T-cell (primary cell): Measurements from ENCODE around the gene DHRSX. TPM values are rescaled to one million over a fixed set of nuclear protein-coding genes. Genes with fewer than 3 reads are reported as not detected.
"Not testable (repeated sequence)": the region's sequence is repeated elsewhere in the genome, so short reads cannot be mapped to it uniquely, and the experiment has no call there.

Experiments
- ATAC-seq, 4 experiments: fragments of 200-7000 bp in 3 of 4; fragments of 150-1000 bp in 1 of 4; cut with Tn5 transposase; replicated peaks in 1 of 4; 1 replicate in 3 of 4; 2 replicates in 1 of 4; pipeline ENCODE4 v1.10.0; 2021; ENCODE audit warnings: moderate library complexity in 3 of 4, mild to moderate bottlenecking in 2 of 4, moderate number of reproducible peaks in 1 of 4
- CTCF ChIA-PET, 2 donors: fragments of 300-600 bp; sonication (Branson Sonifier 250); formaldehyde crosslinking; loops; one replicate each; lab custom pipeline; 2022; ENCODE audit warnings: antibody characterized with exemption in 2 of 2; lab: Charles Lee
- POLR2A ChIA-PET, 2 donors: fragments of 300-600 bp; sonication (Branson Sonifier 250); formaldehyde crosslinking; loops; one replicate each; lab custom pipeline; 2022; ENCODE audit warnings: antibody characterized with exemption in 2 of 2; lab: Charles Lee
- DNase-seq, 35 experiments: peaks; one replicate each; pipeline versions ENCODE4 v3.0.0 to v3.0.0-alpha.2; 2013 to 2023
- H3K27ac ChIP-seq: one replicate; pipeline ENCODE4 v1.5.1; 2013; ENCODE audit warnings: low read length
- H3K27me3 ChIP-seq, 2 experiments: replicated peaks in 1 of 2; 1 replicate in 1 of 2; 2 replicates in 1 of 2; pipeline versions ENCODE4 v1.6.1 to v1.7.0; 2013; ENCODE audit warnings: low read length in 1 of 2, mixed read lengths in 1 of 2; ENCODE audit not compliant: control insufficient read depth in 2 of 2, insufficient read depth in 2 of 2; ENCODE audit errors: extremely low read depth in 1 of 2
- H3K36me3 ChIP-seq, 2 donors: 1 replicate in 1 of 2; 2 replicates in 1 of 2; pipeline versions ENCODE4 v1.6.1 to v1.7.0; 2013; ENCODE audit warnings: low read length in 1 of 2; ENCODE audit not compliant: control insufficient read depth in 2 of 2, insufficient read depth in 1 of 2; ENCODE audit errors: extremely low read depth in 1 of 2
- H3K4me1 ChIP-seq, 2 experiments: 1 replicate in 1 of 2; 2 replicates in 1 of 2; pipeline versions ENCODE4 v1.6.1 to v1.7.0; 2013; ENCODE audit warnings: low read length in 2 of 2, mixed read lengths in 1 of 2; ENCODE audit not compliant: insufficient read depth in 2 of 2, control insufficient read depth in 1 of 2; ENCODE audit errors: extremely low read depth in 1 of 2
- H3K4me3 ChIP-seq, 2 donors: 1 replicate in 1 of 2; 2 replicates in 1 of 2; pipeline versions ENCODE4 v1.5.1 to v1.7.0; 2013; ENCODE audit warnings: mild to moderate bottlenecking in 2 of 2, low read length in 1 of 2, moderate library complexity in 1 of 2; ENCODE audit not compliant: control insufficient read depth in 1 of 2; ENCODE audit errors: extremely low read depth in 1 of 2
- H3K9me3 ChIP-seq: 2 replicates; pipeline ENCODE4 v1.7.0; 2013
- H3K27ac Mint-ChIP-seq, 2 donors: one replicate each; pipeline ENCODE4 v1.8.0; 2020 to 2021; ENCODE audit warnings: mild to moderate bottlenecking in 2 of 2, mixed read lengths in 2 of 2
- H3K27me3 Mint-ChIP-seq, 2 donors: one replicate each; pipeline ENCODE4 v1.8.0; 2021 to 2022; ENCODE audit warnings: mixed read lengths in 2 of 2
- H3K36me3 Mint-ChIP-seq: one replicate; pipeline ENCODE4 v1.8.0; 2021; ENCODE audit warnings: mixed read lengths
- H3K4me1 Mint-ChIP-seq, 3 donors: one replicate each; pipeline ENCODE4 v1.8.0; 2020 to 2022; ENCODE audit warnings: mixed read lengths in 3 of 3, mild to moderate bottlenecking in 1 of 3
- H3K4me3 Mint-ChIP-seq, 3 donors: one replicate each; pipeline ENCODE4 v1.8.0; 2020 to 2022; ENCODE audit warnings: mild to moderate bottlenecking in 3 of 3, mixed read lengths in 3 of 3, moderate library complexity in 3 of 3
- H3K9me3 Mint-ChIP-seq, 3 donors: one replicate each; pipeline ENCODE4 v1.8.0; 2020 to 2022; ENCODE audit warnings: mixed read lengths in 3 of 3
- WGBS: methylation state at CpG from one replicate; pipeline ENCODE4 v1.1.5; 2013; ENCODE audit warnings: missing lambda C conversion rate; ENCODE audit not compliant: insufficient coverage; 5-methylcytosine and 5-hydroxymethylcytosine counted together
- total RNA-seq, 35 experiments: library from RNA in 6 of 35; stranded (reverse) in 6 of 35; fragments of 120-200 nt in 1 of 35; gene quantifications; one replicate each; pipeline versions ENCODE4 v1.2.1 to v1.2.4 and lab custom pipeline; 2013 to 2026

The DHRSX gene
- total RNA-seq, 5 donors from 2014 or later (not counting 1 experiment from before 2014, with no cell fraction given) = 13.2 to 20.0 (median 15.9) TPM

DNA sequence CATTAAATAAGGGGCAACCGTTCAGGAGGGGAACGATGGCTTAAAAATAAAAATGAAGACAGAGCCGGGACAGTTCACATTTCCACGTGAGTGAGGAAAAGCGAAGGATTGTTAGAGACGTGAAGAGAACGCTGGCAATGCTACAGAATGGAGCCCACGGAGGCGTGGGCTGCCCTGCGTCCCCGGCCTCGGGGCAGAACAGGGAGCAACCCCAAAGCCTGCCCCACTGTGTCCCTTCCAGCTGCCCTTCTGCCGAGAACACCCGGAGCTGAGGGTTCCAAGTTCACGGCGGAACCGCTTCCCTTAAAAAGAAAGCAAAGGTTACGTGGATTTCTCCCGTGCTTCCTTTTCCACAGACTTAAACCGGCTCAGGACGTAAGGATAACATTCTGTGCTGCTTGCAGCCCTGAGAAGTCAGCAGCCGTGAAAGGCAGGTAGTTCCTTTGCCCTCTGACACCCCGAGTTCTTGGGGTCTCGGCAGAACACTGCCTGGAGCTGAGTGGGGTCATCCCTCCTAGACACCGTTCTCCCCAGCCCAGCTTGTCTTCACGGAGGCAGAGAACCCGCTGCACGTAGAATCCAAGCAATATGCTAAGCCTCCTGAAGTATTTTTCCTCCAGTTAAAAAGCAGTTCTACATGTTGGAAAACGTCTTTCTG lies 14.2 kb downstream of the DHRSX start:
- DNase-seq = no peak
- Mint-ChIP-seq H3K4me1 (peaks cover 0 to 2% (median 2%) of the 10 kb centered on the region in 3 donors), H3K27me3 (no peaks in the 10 kb centered on the region), H3K9me3 (no peaks in the 10 kb centered on the region), H3K36me3 (peaks cover 32% of the 10 kb centered on the region), H3K27ac (no peak overlapping the region), H3K4me3 (no peak overlapping the region)
- Histone ChIP-seq H3K4me1 (no peaks in the 10 kb centered on the region), H3K9me3 (no peaks in the 10 kb centered on the region), H3K4me3 (no peak overlapping the region), H3K27me3 (no peaks in the 10 kb centered on the region), H3K27ac (no peak overlapping the region), H3K36me3 (peaks cover 16 to 40% of the 10 kb centered on the region in 2 donors)
- ChIA-PET POLR2A (no interaction called here), CTCF (no interaction called here)
- WGBS = 96% methylated on average over 28 of the region's 29 CpGs
- no peak for ATAC-seq

DNA sequence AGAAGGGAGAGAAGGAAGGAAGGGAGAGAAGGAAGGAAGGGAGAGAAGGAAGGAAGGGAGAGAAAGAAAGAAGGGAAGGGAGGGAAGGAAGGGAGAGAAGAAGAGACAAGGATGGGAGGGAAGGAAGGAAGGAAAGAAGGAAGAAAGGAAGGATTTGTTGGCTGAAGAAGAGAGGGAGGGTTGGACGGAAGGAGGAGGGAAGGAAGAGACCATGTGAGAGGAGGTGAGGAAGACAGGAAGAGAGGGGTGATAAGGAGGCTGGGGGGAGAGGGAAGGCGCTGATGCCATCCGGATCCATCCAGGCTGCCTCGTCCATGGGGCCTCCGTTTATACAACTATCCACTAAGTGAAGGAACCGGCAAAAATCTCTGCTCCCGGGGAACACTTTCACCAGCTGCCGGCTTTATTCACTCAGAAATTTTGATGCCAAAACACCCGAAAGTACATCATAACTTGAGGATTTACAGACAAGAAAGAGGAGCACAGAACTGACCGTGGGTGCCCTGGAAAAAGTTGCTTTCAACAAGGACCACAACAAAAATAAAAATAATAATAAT lies 14.9 kb downstream of the DHRSX start:
- 94% methylated on average over 3 of the region's 10 CpGs for WGBS
- DNase-seq = no peak
- Histone ChIP-seq H3K9me3 (no peaks in the 10 kb centered on the region), H3K27me3 (no peaks in the 10 kb centered on the region), H3K4me3 (no peak overlapping the region), H3K4me1 (no peaks in the 10 kb centered on the region), H3K36me3 (peaks cover 16 to 38% of the 10 kb centered on the region in 2 donors), H3K27ac (no peak overlapping the region)
- Mint-ChIP-seq H3K27ac (no peak overlapping the region), H3K36me3 (peaks cover 26% of the 10 kb centered on the region), H3K9me3 (no peaks in the 10 kb centered on the region), H3K27me3 (no peaks in the 10 kb centered on the region), H3K4me1 (peaks cover 0 to 2% (median 2%) of the 10 kb centered on the region in 3 donors), H3K4me3 (no peak overlapping the region)
- ATAC-seq = no peak
- POLR2A ChIA-PET = no interaction called here
- CTCF ChIA-PET = no interaction called here

DNA sequence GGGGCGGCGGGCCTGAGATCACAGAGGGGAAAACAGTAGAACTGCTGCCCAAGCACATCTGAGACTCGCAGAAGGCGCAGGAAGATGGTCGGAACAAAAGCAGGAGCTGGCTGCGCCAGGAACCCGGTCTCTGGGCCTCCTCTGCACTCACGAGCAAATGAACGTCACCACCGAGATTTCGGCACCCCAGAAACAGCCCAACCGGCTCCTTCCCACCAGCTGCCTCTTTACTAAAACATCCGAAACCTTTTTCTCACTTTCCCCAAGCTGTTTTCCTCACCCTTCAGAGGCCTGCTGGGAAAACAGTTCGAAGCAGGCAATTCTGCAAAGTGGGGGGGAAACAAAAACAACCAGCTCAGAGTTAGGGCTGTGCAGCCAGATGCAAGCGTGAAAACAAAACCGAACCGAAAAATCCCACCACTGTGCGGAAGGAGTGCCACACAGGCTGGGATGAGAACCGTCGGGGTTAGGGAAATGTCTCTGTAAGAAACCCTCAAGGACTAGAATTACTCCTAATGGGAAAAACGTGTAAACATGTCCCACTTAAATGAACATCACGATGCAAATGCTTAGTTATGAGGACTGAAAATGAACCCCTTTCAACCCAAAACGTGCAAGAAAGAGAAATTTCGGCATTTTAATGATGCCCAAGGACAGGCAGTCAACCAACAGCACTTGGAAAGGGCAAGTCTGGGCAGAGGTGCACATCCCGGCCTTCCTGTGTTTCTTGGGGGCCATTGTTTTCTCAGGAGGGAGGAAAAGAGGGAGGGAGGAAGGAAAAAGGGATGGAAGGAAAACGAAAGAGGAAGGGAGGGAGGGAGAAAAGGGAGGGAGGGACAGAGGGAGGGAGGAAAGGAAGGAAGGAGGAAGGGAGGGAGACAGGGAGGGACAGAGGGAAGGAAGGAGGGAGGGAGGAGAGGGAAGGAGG lies 15.8 kb downstream of the DHRSX start:
- CTCF ChIA-PET = no interaction called here
- H3K4me3 Mint-ChIP-seq = no peak overlapping the region
- ATAC-seq (no peak), DNase-seq (no peak)
- Histone ChIP-seq H3K4me1 (no peaks in the 10 kb centered on the region), H3K9me3 (no peaks in the 10 kb centered on the region), H3K4me3 (no peak overlapping the region), H3K27me3 (no peaks in the 10 kb centered on the region), H3K36me3 (peaks cover 9 to 33% of the 10 kb centered on the region in 2 donors), H3K27ac (no peak overlapping the region)
- peaks cover 0 to 2% (median 2%) of the 10 kb centered on the region in 3 donors for H3K4me1 Mint-ChIP-seq
- peaks cover 0 to 3% (median 3%) of the 10 kb centered on the region in 3 donors for H3K9me3 Mint-ChIP-seq
- no peak overlapping the region for H3K27ac Mint-ChIP-seq
- no peaks in the 10 kb centered on the region for H3K27me3 Mint-ChIP-seq
- POLR2A ChIA-PET = no interaction called here
- 97% methylated on average over 18 of the region's 26 CpGs for WGBS
- H3K36me3 Mint-ChIP-seq = peaks cover 22% of the 10 kb centered on the region

DNA sequence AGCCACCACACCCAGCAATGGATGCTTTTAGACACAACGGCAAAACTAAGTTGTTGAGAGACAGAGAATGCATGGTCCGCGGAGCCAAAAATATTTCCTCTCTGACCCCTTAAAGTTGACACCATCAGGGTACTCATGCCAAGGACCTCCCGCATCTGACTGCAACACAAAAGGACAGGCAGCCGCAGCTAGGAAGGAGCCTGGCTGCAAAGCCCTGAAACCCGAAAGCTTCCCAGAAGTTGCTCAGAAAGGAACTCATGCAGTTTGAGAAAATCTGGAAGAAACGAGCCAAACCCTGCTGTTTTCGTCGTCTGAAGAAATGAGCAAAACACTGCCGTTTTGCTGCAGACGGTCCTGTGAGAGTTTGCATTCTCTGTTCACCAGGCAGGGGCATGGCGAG lies 16.5 kb downstream of the DHRSX start:
- H3K27ac ChIP-seq = no peak overlapping the region
- H3K9me3 Mint-ChIP-seq = peaks cover 0 to 7% (median 7%) of the 10 kb centered on the region in 3 donors
- H3K9me3 ChIP-seq = no peaks in the 10 kb centered on the region
- H3K36me3 ChIP-seq = peaks cover 9 to 26% of the 10 kb centered on the region in 2 donors
- ChIA-PET POLR2A (no interaction called here), CTCF (no interaction called here)
- no peak overlapping the region for H3K4me3 ChIP-seq
- H3K4me1 ChIP-seq = no peaks in the 10 kb centered on the region
- H3K4me1 Mint-ChIP-seq = peaks cover 0 to 2% (median 2%) of the 10 kb centered on the region in 3 donors
- WGBS = 95% methylated on average over 9 of the region's 12 CpGs
- no peaks in the 10 kb centered on the region for H3K27me3 Mint-ChIP-seq
- H3K27me3 ChIP-seq = no peaks in the 10 kb centered on the region
- H3K4me3 Mint-ChIP-seq = no peak overlapping the region
- ATAC-seq (no peak), DNase-seq (no peak)
- H3K27ac Mint-ChIP-seq = no peak overlapping the region
- H3K36me3 Mint-ChIP-seq = peaks cover 22% of the 10 kb centered on the region

DNA sequence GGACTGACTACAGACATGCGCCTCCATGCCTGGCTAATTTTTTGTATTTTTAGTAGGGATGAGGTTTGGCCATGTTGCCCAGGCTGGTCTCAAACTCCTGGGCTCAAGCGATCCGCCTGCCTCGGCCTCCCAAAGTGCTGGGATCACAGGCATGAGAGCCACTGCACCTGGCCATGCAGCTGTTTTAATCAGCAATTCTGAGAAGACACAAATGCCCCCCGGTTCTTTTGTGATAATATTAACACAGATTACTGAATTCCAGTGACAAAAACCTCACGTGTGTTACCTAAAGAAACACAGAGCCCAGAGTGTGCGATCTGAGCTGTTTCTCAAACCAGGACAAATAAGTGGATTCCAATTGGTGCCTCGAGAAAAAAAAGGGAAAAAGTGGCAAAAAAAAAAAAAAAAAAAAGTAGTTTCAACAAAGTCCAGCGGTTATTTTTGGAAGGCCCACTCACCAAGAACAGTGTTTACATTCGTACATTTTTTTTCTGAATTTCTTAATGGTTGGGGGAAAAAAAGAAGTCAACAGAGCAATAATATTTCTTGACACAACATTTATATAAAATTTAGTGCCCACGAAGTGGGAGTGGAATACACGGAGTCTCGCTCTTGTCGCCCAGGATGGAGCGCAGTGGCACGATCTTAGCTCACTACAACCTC lies 17.2 kb downstream of the DHRSX start:
- H3K27me3 ChIP-seq = no peaks in the 10 kb centered on the region
- CTCF ChIA-PET = no interaction called here
- H3K9me3 Mint-ChIP-seq = peaks cover 0 to 7% (median 7%) of the 10 kb centered on the region in 3 donors
- H3K27me3 Mint-ChIP-seq = no peaks in the 10 kb centered on the region
- no peak overlapping the region for H3K4me3 Mint-ChIP-seq
- H3K27ac ChIP-seq = no peak overlapping the region
- H3K36me3 Mint-ChIP-seq = peaks cover 18% of the 10 kb centered on the region
- no peak overlapping the region for H3K4me3 ChIP-seq
- peaks cover 6 to 18% of the 10 kb centered on the region in 2 donors for H3K36me3 ChIP-seq
- WGBS = 93% methylated on average over 10 of the region's 16 CpGs
- POLR2A ChIA-PET = no interaction called here
- H3K4me1 ChIP-seq = no peaks in the 10 kb centered on the region
- DNase-seq = no peak
- H3K9me3 ChIP-seq = no peaks in the 10 kb centered on the region
- H3K4me1 Mint-ChIP-seq = peaks cover 2 to 3% (median 2%) of the 10 kb centered on the region in 3 donors
- no peak for ATAC-seq
- no peak overlapping the region for H3K27ac Mint-ChIP-seq

DNA sequence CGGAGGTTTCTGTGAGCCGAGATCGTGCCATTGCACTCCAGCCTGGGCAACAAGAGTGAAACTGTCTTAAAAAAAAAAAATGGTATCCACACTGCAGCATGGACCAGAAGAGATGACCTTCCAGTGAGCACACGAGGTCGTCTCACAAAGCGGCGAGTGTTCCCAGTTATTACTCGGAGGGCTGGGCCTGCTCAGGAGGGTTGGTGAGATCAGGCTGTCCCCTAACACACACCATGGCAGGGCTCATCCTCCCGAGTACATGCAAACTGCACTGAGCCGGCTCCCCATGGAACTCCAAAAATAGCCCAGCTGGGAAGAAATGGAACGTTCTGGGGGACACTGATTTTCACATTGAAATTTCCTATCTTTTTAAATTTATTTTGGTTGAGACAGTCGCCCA lies 19.2 kb downstream of the DHRSX start:
- H3K27me3 Mint-ChIP-seq, H3K4me3 Mint-ChIP-seq, H3K27me3 ChIP-seq, H3K4me3 ChIP-seq, H3K27ac ChIP-seq, H3K27ac Mint-ChIP-seq, DNase-seq, H3K36me3 ChIP-seq, H3K9me3 ChIP-seq, ATAC-seq, H3K4me1 ChIP-seq, CTCF ChIA-PET, POLR2A ChIA-PET, H3K9me3 Mint-ChIP-seq: not testable (repeated sequence)
- peaks cover 20% of the 10 kb centered on the region for H3K36me3 Mint-ChIP-seq
- 96% methylated on average over 3 of the region's 12 CpGs for WGBS
- peaks cover 2 to 13% (median 4%) of the 10 kb centered on the region in 3 donors for H3K4me1 Mint-ChIP-seq
